Hepatocyte (in vitro differentiated cells): ENCODE results near the gene ZDHHC14. TPM values are rescaled to one million over a fixed set of nuclear protein-coding genes. Genes with fewer than 3 reads are reported as not detected.

ENCODE experiments used
- DNase-seq: peaks from one replicate; pipeline ENCODE4 v3.0.0-alpha.2; 2016; ENCODE audit warnings: low spot score
- H2AFZ ChIP-seq: fragments of 200-600 bp; sonication (generic); 2 replicates; pipeline ENCODE4 v1.6.0; 2016; ENCODE audit warnings: antibody characterized with exemption, mild to moderate bottlenecking
- H3K27ac ChIP-seq: fragments of 200-600 bp; sonication (generic); 2 replicates; pipeline ENCODE4 v1.5.1; 2016; ENCODE audit warnings: mild to moderate bottlenecking
- H3K27me3 ChIP-seq: fragments of 200-600 bp; sonication (generic); 2 replicates; pipeline ENCODE4 v1.6.1; 2016
- H3K36me3 ChIP-seq: fragments of 200-600 bp; sonication (generic); replicated peaks from 2 replicates; pipeline ENCODE4 v1.5.1; 2016; ENCODE audit warnings: low read depth; ENCODE audit not compliant: insufficient read depth
- H3K4me1 ChIP-seq: fragments of 200-600 bp; sonication (generic); 2 replicates; pipeline ENCODE4 v1.5.1; 2016; ENCODE audit warnings: mild to moderate bottlenecking, moderate library complexity; ENCODE audit not compliant: insufficient read depth
- H3K4me2 ChIP-seq: fragments of 200-600 bp; sonication (generic); 2 replicates; pipeline ENCODE4 v1.6.0; 2016
- H3K4me3 ChIP-seq: fragments of 200-600 bp; sonication (generic); 2 replicates; pipeline ENCODE4 v1.5.1; 2016; ENCODE audit warnings: mild to moderate bottlenecking
- H3K79me2 ChIP-seq: fragments of 200-600 bp; sonication (generic); 2 replicates; pipeline ENCODE4 v1.6.0; 2017; ENCODE audit warnings: mild to moderate bottlenecking
- H3K9me2 ChIP-seq: fragments of 200-600 bp; sonication (generic); replicated peaks from 2 replicates; pipeline ENCODE4 v1.6.0; 2017; ENCODE audit warnings: mild to moderate bottlenecking; ENCODE audit not compliant: insufficient read depth
- H3K9me3 ChIP-seq: fragments of 200-600 bp; sonication (generic); 2 replicates; pipeline ENCODE4 v1.5.1; 2016; ENCODE audit warnings: low read depth, mild to moderate bottlenecking
- H4K20me1 ChIP-seq: fragments of 200-600 bp; sonication (generic); 2 replicates; pipeline ENCODE4 v1.6.0; 2016; ENCODE audit warnings: mild to moderate bottlenecking; ENCODE audit not compliant: insufficient read depth, poor library complexity, severe bottlenecking
- EZH2 ChIP-seq: fragments of 200-600 bp; sonication (generic); IDR thresholded peaks from 2 replicates; pipeline ENCODE4 v1.6.1; 2016; ENCODE audit warnings: antibody characterized with exemption, mild to moderate bottlenecking, borderline replicate concordance
- EZH2phosphoT487 ChIP-seq: fragments of 200-600 bp; sonication (generic); IDR thresholded peaks from one replicate; pipeline ENCODE4 v1.6.1; 2018; ENCODE audit warnings: antibody characterized with exemption, mild to moderate bottlenecking, low read depth, moderate library complexity; ENCODE audit not compliant: unreplicated experiment, severe bottlenecking
- WGBS: methylation state at CpG from one replicate; pipeline ENCODE4 v1.1.6; 2016; ENCODE audit warnings: low lambda C conversion rate; ENCODE audit errors: missing lambda C conversion rate; 5-methylcytosine and 5-hydroxymethylcytosine counted together
- polyA plus RNA-seq: library from polyadenylated mRNA; unstranded; fragments of >200 nt; fragmentation: Nextera tagmentation; extraction: Ambion mirVana; gene quantifications from 2 replicates; pipeline ENCODE4 v1.2.1, GENCODE V29; 2016
- total RNA-seq: library from RNA; depleted of rRNA; stranded (reverse); fragments of >200 nt; gene quantifications from 2 replicates; pipeline ENCODE4 v1.2.3, GENCODE V29; 2014
- TF ChIP-seq, protein P1 (sequence below): fragments of 200-600 bp; sonication (generic); IDR thresholded peaks from 2 replicates; pipeline ENCODE4 v1.5.1; 2016; ENCODE audit warnings: antibody characterized with exemption, mild to moderate bottlenecking; ENCODE audit not compliant: poor library complexity

The ZDHHC14 gene
- total and polyA plus RNA-seq, 2 experiments from 2014 or later, result 11.8 to 25.2 TPM

DNA sequence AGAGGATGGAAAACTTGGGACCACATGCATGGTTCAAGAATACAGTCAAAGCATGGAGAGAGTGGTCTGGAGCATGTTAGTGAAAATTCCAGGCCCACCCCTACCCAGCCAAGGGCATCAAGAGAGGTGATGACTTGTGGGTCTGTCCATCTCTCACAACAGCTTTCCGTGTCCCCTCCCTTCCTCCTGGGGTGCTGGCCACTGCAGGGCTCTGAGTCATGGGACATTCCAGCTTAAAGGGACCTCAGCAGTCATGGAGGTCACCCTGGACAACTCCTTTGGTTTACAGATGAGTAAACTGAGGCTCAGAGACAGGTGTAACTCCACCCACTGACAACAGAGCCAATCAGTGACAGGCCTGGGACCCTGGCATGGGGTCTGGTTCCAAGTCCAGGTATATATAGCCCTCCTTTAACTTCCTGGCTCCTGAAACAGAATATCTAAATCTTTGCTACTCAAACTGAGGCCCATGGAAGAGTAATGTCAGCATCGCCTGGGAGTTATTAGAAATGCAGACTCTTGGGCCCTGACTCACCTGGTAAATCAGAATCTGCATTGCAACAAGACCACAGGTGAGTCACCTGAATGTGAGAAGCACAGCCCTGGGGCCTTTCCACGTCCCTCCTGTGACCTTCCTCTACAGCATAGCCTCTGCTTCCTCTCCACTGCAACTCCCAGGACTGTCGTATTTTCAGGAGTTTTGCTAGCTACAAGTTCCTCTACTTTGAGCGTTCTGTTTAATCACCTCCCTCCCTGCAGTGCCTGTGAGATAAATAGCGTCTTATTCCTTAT, 170.2 kb downstream of the ZDHHC14 start:
- Histone ChIP-seq H3K79me2 (peaks cover 3% of the 10 kb centered on the region), H2AFZ (no peak overlapping the region), H3K27me3 (no peaks in the 10 kb centered on the region), H3K9me3 (no peaks in the 10 kb centered on the region), H3K4me1 (no peaks in the 10 kb centered on the region), H3K4me2 (no peak overlapping the region), H3K36me3 (no peaks in the 10 kb centered on the region), H3K27ac (no peak overlapping the region), H3K4me3 (no peak overlapping the region), H4K20me1 (no peaks in the 10 kb centered on the region), H3K9me2 (no peaks in the 10 kb centered on the region)
- no peak for TF ChIP-seq EZH2
- no peak for TF ChIP-seq EZH2phosphoT487
- TF ChIP-seq, protein P1, sequence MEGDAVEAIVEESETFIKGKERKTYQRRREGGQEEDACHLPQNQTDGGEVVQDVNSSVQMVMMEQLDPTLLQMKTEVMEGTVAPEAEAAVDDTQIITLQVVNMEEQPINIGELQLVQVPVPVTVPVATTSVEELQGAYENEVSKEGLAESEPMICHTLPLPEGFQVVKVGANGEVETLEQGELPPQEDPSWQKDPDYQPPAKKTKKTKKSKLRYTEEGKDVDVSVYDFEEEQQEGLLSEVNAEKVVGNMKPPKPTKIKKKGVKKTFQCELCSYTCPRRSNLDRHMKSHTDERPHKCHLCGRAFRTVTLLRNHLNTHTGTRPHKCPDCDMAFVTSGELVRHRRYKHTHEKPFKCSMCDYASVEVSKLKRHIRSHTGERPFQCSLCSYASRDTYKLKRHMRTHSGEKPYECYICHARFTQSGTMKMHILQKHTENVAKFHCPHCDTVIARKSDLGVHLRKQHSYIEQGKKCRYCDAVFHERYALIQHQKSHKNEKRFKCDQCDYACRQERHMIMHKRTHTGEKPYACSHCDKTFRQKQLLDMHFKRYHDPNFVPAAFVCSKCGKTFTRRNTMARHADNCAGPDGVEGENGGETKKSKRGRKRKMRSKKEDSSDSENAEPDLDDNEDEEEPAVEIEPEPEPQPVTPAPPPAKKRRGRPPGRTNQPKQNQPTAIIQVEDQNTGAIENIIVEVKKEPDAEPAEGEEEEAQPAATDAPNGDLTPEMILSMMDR, result no peak
- no peak for DNase-seq
- WGBS, result 66% methylated on average over 6 of the region's 6 CpGs

DNA sequence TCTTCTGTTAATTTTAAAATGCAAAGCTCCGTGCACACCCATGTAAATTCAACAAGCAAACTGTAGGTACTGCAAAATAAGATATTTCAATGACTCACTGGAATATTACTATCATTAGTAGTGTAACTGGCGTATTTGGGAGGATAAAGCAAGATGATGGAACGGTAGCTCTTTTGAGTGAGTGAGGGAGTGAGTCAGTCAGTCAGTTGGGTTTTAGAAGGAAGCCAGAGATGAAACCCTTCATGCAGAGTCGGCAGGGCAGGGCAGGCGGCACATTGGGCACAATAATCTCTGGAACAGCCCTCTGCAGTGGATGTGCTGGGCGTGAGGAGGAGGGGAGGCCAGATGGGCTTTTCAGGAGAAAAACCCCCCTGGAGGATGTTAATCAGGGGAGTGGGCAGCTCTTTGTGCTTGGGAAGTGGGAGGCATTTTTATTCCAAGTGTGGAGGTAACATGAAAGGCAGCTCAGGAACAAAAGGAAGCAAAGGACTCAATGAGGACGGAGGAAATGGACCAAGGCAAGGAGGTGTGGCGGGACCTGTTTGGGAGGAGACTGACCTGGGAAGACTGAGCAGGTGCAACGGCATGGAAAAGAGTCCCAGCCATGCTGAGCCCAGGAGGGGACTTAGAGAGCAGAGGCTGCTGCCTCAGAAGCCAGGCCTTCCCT, 171.2 kb downstream of the ZDHHC14 start:
- H4K20me1 ChIP-seq, result no peaks in the 10 kb centered on the region
- no peak overlapping the region for H3K4me3 ChIP-seq
- H3K36me3 ChIP-seq, result no peaks in the 10 kb centered on the region
- H3K27me3 ChIP-seq, result no peaks in the 10 kb centered on the region
- no peak overlapping the region for H3K4me2 ChIP-seq
- no peak overlapping the region for H3K27ac ChIP-seq
- 69% methylated on average over 9 of the region's 9 CpGs for WGBS
- H2AFZ ChIP-seq, result no peak overlapping the region
- H3K79me2 ChIP-seq, result peaks cover 3% of the 10 kb centered on the region
- TF ChIP-seq EZH2phosphoT487, result no peak
- TF ChIP-seq EZH2, result no peak
- TF ChIP-seq, protein P1, result no peak
- H3K9me2 ChIP-seq, result no peaks in the 10 kb centered on the region
- H3K4me1 ChIP-seq, result no peaks in the 10 kb centered on the region
- no peak for DNase-seq
- H3K9me3 ChIP-seq, result no peaks in the 10 kb centered on the region

DNA sequence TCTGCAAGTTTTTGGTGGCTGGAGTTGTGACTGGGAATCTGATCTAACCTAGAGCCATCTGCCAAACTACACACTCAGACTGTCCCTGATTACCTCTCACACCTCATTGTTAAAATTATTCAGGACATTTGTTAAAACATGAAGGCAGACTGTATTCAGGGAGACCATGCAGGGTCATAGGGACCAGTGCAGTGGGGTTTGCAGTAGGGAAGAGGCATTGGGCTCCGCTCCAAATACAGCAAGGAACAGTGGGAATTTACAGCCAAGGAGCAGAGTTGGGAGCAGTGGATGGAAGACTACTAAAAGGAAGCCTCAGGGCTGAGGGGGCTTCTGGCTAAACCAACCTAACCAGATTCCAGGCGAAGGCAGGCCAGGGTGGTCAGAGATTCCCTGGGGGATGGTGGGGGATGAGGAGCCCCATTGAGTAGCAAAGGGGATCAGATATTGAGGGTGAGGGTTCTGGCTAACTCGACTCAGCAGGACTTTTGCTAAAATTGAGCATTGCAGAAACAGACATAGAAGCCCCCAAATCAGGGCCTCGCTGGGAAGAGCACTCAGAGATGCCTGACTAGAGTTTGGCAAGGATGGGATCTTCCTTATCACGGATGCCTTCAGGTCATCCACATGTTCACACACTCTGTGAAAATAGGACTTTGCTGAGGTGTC, 172.0 kb downstream of the ZDHHC14 start:
- Histone ChIP-seq H3K9me3 (no peaks in the 10 kb centered on the region), H3K4me3 (no peak overlapping the region), H3K36me3 (no peaks in the 10 kb centered on the region), H3K4me1 (no peaks in the 10 kb centered on the region), H2AFZ (no peak overlapping the region), H3K79me2 (peaks cover 2% of the 10 kb centered on the region), H3K27me3 (no peaks in the 10 kb centered on the region), H3K4me2 (no peak overlapping the region), H3K9me2 (no peaks in the 10 kb centered on the region), H4K20me1 (no peaks in the 10 kb centered on the region), H3K27ac (no peak overlapping the region)
- WGBS, result 85% methylated on average over 5 of the region's 5 CpGs
- no peak for DNase-seq
- TF ChIP-seq, protein P1, result no peak
